Hepatocyte (in vitro differentiated cells): Measurements from ENCODE around the gene ADA. TPM values are rescaled to one million over a fixed set of nuclear protein-coding genes. Genes with fewer than 3 reads are reported as not detected.

Experiments used
- DNase-seq: peaks from one replicate; pipeline ENCODE4 v3.0.0-alpha.2; 2016; ENCODE audit warnings: low spot score
- H2AFZ ChIP-seq: fragments of 200-600 bp; sonication (generic); 2 replicates; pipeline ENCODE4 v1.6.0; 2016; ENCODE audit warnings: antibody characterized with exemption, mild to moderate bottlenecking
- H3K27ac ChIP-seq: fragments of 200-600 bp; sonication (generic); 2 replicates; pipeline ENCODE4 v1.5.1; 2016; ENCODE audit warnings: mild to moderate bottlenecking
- H3K27me3 ChIP-seq: fragments of 200-600 bp; sonication (generic); 2 replicates; pipeline ENCODE4 v1.6.1; 2016
- H3K36me3 ChIP-seq: fragments of 200-600 bp; sonication (generic); replicated peaks from 2 replicates; pipeline ENCODE4 v1.5.1; 2016; ENCODE audit warnings: low read depth; ENCODE audit not compliant: insufficient read depth
- H3K4me1 ChIP-seq: fragments of 200-600 bp; sonication (generic); 2 replicates; pipeline ENCODE4 v1.5.1; 2016; ENCODE audit warnings: mild to moderate bottlenecking, moderate library complexity; ENCODE audit not compliant: insufficient read depth
- H3K4me2 ChIP-seq: fragments of 200-600 bp; sonication (generic); 2 replicates; pipeline ENCODE4 v1.6.0; 2016
- H3K4me3 ChIP-seq: fragments of 200-600 bp; sonication (generic); 2 replicates; pipeline ENCODE4 v1.5.1; 2016; ENCODE audit warnings: mild to moderate bottlenecking
- H3K79me2 ChIP-seq: fragments of 200-600 bp; sonication (generic); 2 replicates; pipeline ENCODE4 v1.6.0; 2017; ENCODE audit warnings: mild to moderate bottlenecking
- H3K9me2 ChIP-seq: fragments of 200-600 bp; sonication (generic); replicated peaks from 2 replicates; pipeline ENCODE4 v1.6.0; 2017; ENCODE audit warnings: mild to moderate bottlenecking; ENCODE audit not compliant: insufficient read depth
- H3K9me3 ChIP-seq: fragments of 200-600 bp; sonication (generic); 2 replicates; pipeline ENCODE4 v1.5.1; 2016; ENCODE audit warnings: low read depth, mild to moderate bottlenecking
- H4K20me1 ChIP-seq: fragments of 200-600 bp; sonication (generic); 2 replicates; pipeline ENCODE4 v1.6.0; 2016; ENCODE audit warnings: mild to moderate bottlenecking; ENCODE audit not compliant: insufficient read depth, poor library complexity, severe bottlenecking
- CTCF ChIP-seq: fragments of 200-600 bp; sonication (generic); IDR thresholded peaks from 2 replicates; pipeline ENCODE4 v1.5.1; 2016; ENCODE audit warnings: antibody characterized with exemption, mild to moderate bottlenecking; ENCODE audit not compliant: poor library complexity
- EZH2 ChIP-seq: fragments of 200-600 bp; sonication (generic); IDR thresholded peaks from 2 replicates; pipeline ENCODE4 v1.6.1; 2016; ENCODE audit warnings: antibody characterized with exemption, mild to moderate bottlenecking, borderline replicate concordance
- EZH2phosphoT487 ChIP-seq: fragments of 200-600 bp; sonication (generic); IDR thresholded peaks from one replicate; pipeline ENCODE4 v1.6.1; 2018; ENCODE audit warnings: antibody characterized with exemption, mild to moderate bottlenecking, low read depth, moderate library complexity; ENCODE audit not compliant: unreplicated experiment, severe bottlenecking
- WGBS: methylation state at CpG from one replicate; pipeline ENCODE4 v1.1.6; 2016; ENCODE audit warnings: low lambda C conversion rate; ENCODE audit errors: missing lambda C conversion rate; 5-methylcytosine and 5-hydroxymethylcytosine counted together
- polyA plus RNA-seq: library from polyadenylated mRNA; unstranded; fragments of >200 nt; fragmentation: Nextera tagmentation; extraction: Ambion mirVana; gene quantifications from 2 replicates; pipeline ENCODE4 v1.2.1, GENCODE V29; 2016
- total RNA-seq: library from RNA; depleted of rRNA; stranded (reverse); fragments of >200 nt; gene quantifications from 2 replicates; pipeline ENCODE4 v1.2.3, GENCODE V29; 2014

ADA gene
- total and polyA plus RNA-seq, 2 experiments from 2014 or later = 10.4 to 13.5 TPM

DNA sequence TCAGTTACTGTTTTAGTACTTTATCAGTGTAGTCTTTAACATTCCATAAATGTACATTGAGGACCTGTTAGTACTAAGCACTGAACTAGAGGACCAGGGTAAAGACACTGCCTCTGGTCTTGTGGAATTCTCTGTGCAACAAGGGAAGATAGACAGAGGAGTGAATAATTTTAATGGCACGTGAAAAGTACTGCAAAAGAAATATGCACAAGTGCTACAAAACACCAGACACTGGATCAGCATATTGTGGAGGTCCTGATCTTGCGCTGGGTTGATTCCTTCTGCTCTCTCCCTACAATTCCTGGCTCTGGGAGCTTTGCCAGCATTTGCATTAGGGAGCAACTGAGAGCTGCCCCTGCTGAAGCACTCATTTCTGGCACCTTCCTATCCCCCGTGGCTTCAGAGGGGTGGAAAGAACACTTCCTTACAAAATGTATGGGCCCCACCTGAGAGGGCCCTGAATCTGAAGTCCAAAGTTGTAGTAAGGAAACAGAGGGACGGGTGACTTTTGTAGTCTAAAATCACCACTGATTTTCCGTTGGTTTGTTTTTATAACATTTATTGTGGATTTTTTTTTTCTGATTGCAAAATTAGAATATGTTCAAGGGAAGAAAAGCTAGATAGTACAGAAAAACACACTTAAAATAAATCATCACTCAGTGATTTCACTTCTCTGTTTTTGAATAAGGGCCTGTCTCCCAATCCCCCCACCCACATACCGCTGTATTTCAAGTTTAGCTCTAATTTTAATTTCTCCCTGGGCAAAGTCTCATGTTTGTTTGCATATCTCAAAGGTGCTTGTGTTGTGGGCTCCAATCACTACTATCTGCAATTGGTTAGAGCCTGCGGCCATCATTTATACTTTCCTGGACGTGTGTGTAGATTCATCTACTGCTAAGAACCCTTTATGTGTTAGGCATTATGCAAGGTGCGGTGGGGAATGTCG, 64.2 kb downstream of the ADA start:
- DNase-seq = no peak
- peaks cover 46% of the 10 kb centered on the region for H3K79me2 ChIP-seq
- H3K36me3 ChIP-seq = no peaks in the 10 kb centered on the region
- H2AFZ ChIP-seq = no peak overlapping the region
- H3K4me2 ChIP-seq = peak overlapping the region; percentile 52
- peak overlapping the region; percentile 39 for H3K27ac ChIP-seq
- no peaks in the 10 kb centered on the region for H3K9me3 ChIP-seq
- no peaks in the 10 kb centered on the region for H3K27me3 ChIP-seq
- H3K9me2 ChIP-seq = no peaks in the 10 kb centered on the region
- H3K4me1 ChIP-seq = peaks cover 25% of the 10 kb centered on the region
- no peak overlapping the region for H3K4me3 ChIP-seq
- no peak for TF ChIP-seq EZH2phosphoT487
- TF ChIP-seq CTCF = no peak
- TF ChIP-seq EZH2 = no peak
- WGBS = 78% methylated on average over 10 of the region's 10 CpGs
- no peaks in the 10 kb centered on the region for H4K20me1 ChIP-seq

DNA sequence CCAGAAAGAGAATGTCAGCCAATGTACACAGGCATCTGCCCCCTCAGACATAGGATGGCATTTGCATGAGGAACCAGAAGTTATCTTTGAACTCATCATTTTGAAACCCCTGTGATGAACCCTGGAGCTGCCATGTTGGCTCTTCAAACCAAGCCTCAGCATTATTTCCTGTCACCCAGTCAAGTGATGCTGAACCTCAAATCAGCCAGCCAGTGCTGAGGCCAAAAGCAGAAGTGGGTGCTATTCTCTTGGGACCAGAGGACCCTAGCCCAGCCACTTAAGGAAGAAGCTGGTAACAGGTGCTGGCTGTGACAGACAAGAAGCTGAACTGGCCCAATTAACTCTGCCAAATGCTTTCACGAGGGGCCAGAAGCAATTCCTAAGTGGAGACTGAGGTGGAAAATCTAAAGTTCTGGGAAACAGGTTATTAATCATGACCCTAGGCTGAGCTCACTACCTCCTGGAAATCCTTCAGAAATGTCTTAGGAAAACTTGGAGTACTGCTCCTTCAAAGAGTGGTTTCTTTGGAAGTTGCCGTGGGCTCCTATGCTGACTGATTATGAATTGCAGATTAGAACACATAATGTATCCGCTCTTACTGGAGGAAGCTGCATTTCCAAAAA, 65.1 kb downstream of the ADA start:
- Histone ChIP-seq H3K4me1 (peaks cover 32% of the 10 kb centered on the region), H3K4me3 (no peak overlapping the region), H3K4me2 (peak overlapping the region; percentile 52), H3K36me3 (no peaks in the 10 kb centered on the region), H4K20me1 (no peaks in the 10 kb centered on the region), H3K9me2 (no peaks in the 10 kb centered on the region), H3K79me2 (peaks cover 46% of the 10 kb centered on the region), H2AFZ (no peak overlapping the region), H3K9me3 (no peaks in the 10 kb centered on the region), H3K27me3 (no peaks in the 10 kb centered on the region), H3K27ac (peak overlapping the region; percentile 21)
- DNase-seq = no peak
- 72% methylated on average over 3 of the region's 3 CpGs for WGBS
- TF ChIP-seq EZH2 = no peak
- no peak for TF ChIP-seq CTCF
- no peak for TF ChIP-seq EZH2phosphoT487

- Histone ChIP-seq H3K4me1 (peaks cover 32% of the 10 kb centered on the region), H3K9me3 (no peaks in the 10 kb centered on the region), H3K36me3 (no peaks in the 10 kb centered on the region), H3K4me2 (peak overlapping the region; percentile 68), H3K27me3 (no peaks in the 10 kb centered on the region), H3K4me3 (no peak overlapping the region), H4K20me1 (no peaks in the 10 kb centered on the region), H3K9me2 (no peaks in the 10 kb centered on the region), H3K79me2 (peaks cover 43% of the 10 kb centered on the region), H2AFZ (no peak overlapping the region), H3K27ac (no peak overlapping the region)
- no peak for TF ChIP-seq CTCF
- no peak for DNase-seq
- WGBS = 72% methylated on average over 6 of the region's 6 CpGs
These were observed 66.2 kb downstream of the ADA start for GRCh38 chr20:44585057-44585963.
